H9 (cell line): ENCODE measurements around the gene CAMTA2. TPM values are rescaled to one million over a fixed set of nuclear protein-coding genes. Genes with fewer than 3 reads are reported as not detected.

Source experiments
- DNase-seq: peaks from one replicate; pipeline ENCODE4 v3.0.0-alpha.2; 2017
- H2AFZ ChIP-seq: one replicate; pipeline ENCODE4 v1.6.1; 2013; ENCODE audit warnings: mild to moderate bottlenecking, low read length, control low read depth, moderate library complexity
- H2AK5ac ChIP-seq: 2 replicates; pipeline ENCODE4 v1.6.1; 2013; ENCODE audit warnings: low read length, control low read depth, mixed read lengths; ENCODE audit not compliant: insufficient read length
- H2BK120ac ChIP-seq: one replicate; pipeline ENCODE4 v1.6.1; 2013; ENCODE audit warnings: low read depth, mild to moderate bottlenecking, low read length, control low read depth, inconsistent platforms; ENCODE audit not compliant: poor library complexity, severe bottlenecking
- H2BK12ac ChIP-seq: 2 replicates; pipeline ENCODE4 v1.6.1; 2013; ENCODE audit warnings: low read length, control low read depth, mixed read lengths, low read depth; ENCODE audit not compliant: insufficient read length
- H2BK15ac ChIP-seq: 2 replicates; pipeline ENCODE4 v1.6.1; 2013; ENCODE audit warnings: low read depth, low read length, control low read depth
- H2BK20ac ChIP-seq: one replicate; pipeline ENCODE4 v1.6.1; 2013; ENCODE audit warnings: low read depth, mild to moderate bottlenecking, low read length, control low read depth, inconsistent platforms; ENCODE audit not compliant: poor library complexity, severe bottlenecking
- H2BK5ac ChIP-seq: 2 replicates; pipeline ENCODE4 v1.6.1; 2013; ENCODE audit warnings: low read length, control low read depth, mixed read lengths; ENCODE audit not compliant: insufficient read length
- H3K14ac ChIP-seq: 2 replicates; pipeline ENCODE4 v1.6.1; 2013; ENCODE audit warnings: low read length, control low read depth; ENCODE audit not compliant: insufficient read depth
- H3K18ac ChIP-seq: 2 replicates; pipeline ENCODE4 v1.6.1; 2013; ENCODE audit warnings: low read depth, mild to moderate bottlenecking, mixed read lengths, low read length, control low read depth; ENCODE audit not compliant: insufficient read length
- H3K23ac ChIP-seq: 2 replicates; pipeline ENCODE4 v1.6.1; 2013; ENCODE audit warnings: low read length, control low read depth, mixed read lengths, low read depth; ENCODE audit not compliant: insufficient read length
- H3K23me2 ChIP-seq: 2 replicates; pipeline ENCODE4 v1.6.1; 2013; ENCODE audit warnings: low read depth, mild to moderate bottlenecking, mixed read lengths, low read length, control low read depth; ENCODE audit not compliant: insufficient read length, poor library complexity, severe bottlenecking
- H3K27ac ChIP-seq: 2 replicates; pipeline ENCODE4 v1.5.1; 2013; ENCODE audit warnings: low read length, control low read depth, mixed read lengths, low read depth; ENCODE audit not compliant: insufficient read length
- H3K27me3 ChIP-seq: 2 replicates; pipeline ENCODE4 v1.6.1; 2013; ENCODE audit warnings: low read length, control low read depth, inconsistent platforms; ENCODE audit not compliant: insufficient read depth
- H3K4ac ChIP-seq: 2 replicates; pipeline ENCODE4 v1.6.1; 2013; ENCODE audit warnings: low read depth, mild to moderate bottlenecking, control low read depth, inconsistent platforms, low read length, moderate library complexity
- H3K4me1 ChIP-seq: 2 replicates; pipeline ENCODE4 v1.6.1; 2013; ENCODE audit warnings: low read length, control low read depth, inconsistent platforms; ENCODE audit not compliant: insufficient read depth
- H3K4me2 ChIP-seq: 2 replicates; pipeline ENCODE4 v1.6.1; 2013; ENCODE audit warnings: low read length, control low read depth, mixed read lengths; ENCODE audit not compliant: insufficient read length, insufficient read depth
- H3K56ac ChIP-seq: 2 replicates; pipeline ENCODE4 v1.6.1; 2013; ENCODE audit warnings: low read depth, mild to moderate bottlenecking, mixed read lengths, low read length, control low read depth; ENCODE audit not compliant: insufficient read length
- H3K79me1 ChIP-seq: 2 replicates; pipeline ENCODE4 v1.6.1; 2013; ENCODE audit warnings: low read depth, mild to moderate bottlenecking, moderate library complexity, low read length, control low read depth, inconsistent platforms; ENCODE audit not compliant: insufficient read depth, poor library complexity, severe bottlenecking
- H3K79me2 ChIP-seq: 2 replicates; pipeline ENCODE4 v1.6.1; 2013; ENCODE audit warnings: low read length, control low read depth, inconsistent platforms; ENCODE audit not compliant: insufficient read depth
- H3K9ac ChIP-seq: 2 replicates; pipeline ENCODE4 v1.6.1; 2013; ENCODE audit warnings: low read length, control low read depth, mixed read lengths; ENCODE audit not compliant: insufficient read length; ENCODE audit errors: extremely low read depth
- H3K9me3 ChIP-seq: one replicate; pipeline ENCODE4 v1.6.1; 2013; ENCODE audit warnings: low read depth, low read length, inconsistent platforms; ENCODE audit not compliant: control insufficient read depth
- H3T11ph ChIP-seq: one replicate; pipeline ENCODE4 v1.6.1; 2013; ENCODE audit warnings: mild to moderate bottlenecking, low read length, control low read depth, inconsistent platforms
- H4K20me1 ChIP-seq: one replicate; pipeline ENCODE4 v1.6.1; 2013; ENCODE audit not compliant: control insufficient read depth, insufficient read length, insufficient read depth
- H4K5ac ChIP-seq: 2 replicates; pipeline ENCODE4 v1.6.1; 2013; ENCODE audit warnings: low read depth, mild to moderate bottlenecking, mixed read lengths, low read length, control low read depth; ENCODE audit not compliant: insufficient read length
- H4K8ac ChIP-seq: replicated peaks from 2 replicates; pipeline ENCODE4 v1.6.1; 2013; ENCODE audit warnings: low read length, control low read depth, mixed read lengths, low read depth; ENCODE audit not compliant: insufficient read length
- H4K91ac ChIP-seq: 2 replicates; pipeline ENCODE4 v1.6.1; 2013; ENCODE audit warnings: low read depth, mild to moderate bottlenecking, moderate library complexity, mixed read lengths, low read length, control low read depth; ENCODE audit not compliant: insufficient read length
- H3K27ac Mint-ChIP-seq, 3 experiments: 2 replicates in 2 of 3; 3 replicates in 1 of 3; pipeline ENCODE4 v1.8.0; 2020 to 2021; ENCODE audit warnings: mixed read lengths in 3 of 3, mild to moderate bottlenecking in 1 of 3, moderate library complexity in 1 of 3
- H3K27me3 Mint-ChIP-seq: 2 replicates; pipeline ENCODE4 v1.8.0; 2021; ENCODE audit warnings: low read depth, mild to moderate bottlenecking, moderate library complexity, mixed read lengths
- H3K36me3 Mint-ChIP-seq, 3 experiments: 2 replicates in 2 of 3; 3 replicates in 1 of 3; pipeline ENCODE4 v1.8.0; 2020 to 2021; ENCODE audit warnings: low read depth in 3 of 3, mixed read lengths in 3 of 3; ENCODE audit not compliant: insufficient read depth in 1 of 3
- H3K4me1 Mint-ChIP-seq, 2 experiments: 2 replicates each; pipeline ENCODE4 v1.8.0; 2020; ENCODE audit warnings: mixed read lengths in 2 of 2
- H3K4me3 Mint-ChIP-seq, 2 experiments: 2 replicates in 1 of 2; 3 replicates in 1 of 2; pipeline ENCODE4 v1.8.0; 2020 to 2021; ENCODE audit warnings: mild to moderate bottlenecking in 2 of 2, mixed read lengths in 2 of 2, moderate library complexity in 1 of 2
- H3K9me3 Mint-ChIP-seq, 2 experiments: 2 replicates in 1 of 2; 3 replicates in 1 of 2; pipeline ENCODE4 v1.8.0; 2020; ENCODE audit warnings: mild to moderate bottlenecking in 2 of 2, mixed read lengths in 2 of 2, moderate library complexity in 1 of 2
- CTCF ChIP-seq: fragments of 200-600 bp; sonication (generic); conservative IDR thresholded peaks from 3 replicates; pipeline ENCODE4 v1.8.0; 2021; ENCODE audit warnings: antibody characterized with exemption, mild to moderate bottlenecking
- WGBS: extraction: QIAGEN DNeasy Blood & Tissue Kit; methylation state at CpG from one replicate; pipeline ENCODE4 v1.1.7; 2013; ENCODE audit warnings: missing lambda C conversion rate, low lambda C conversion rate, mixed read lengths; ENCODE audit not compliant: insufficient read length; ENCODE audit errors: extremely low coverage; 5-methylcytosine and 5-hydroxymethylcytosine counted together
- total RNA-seq: library from RNA; stranded (reverse); gene quantifications from 2 replicates; pipeline ENCODE4 v1.2.1, GENCODE V29; 2021

Gene CAMTA2
- total RNA-seq, 1 experiment from 2014 or later: 15.6 TPM

GRCh38 chr17:4953451-4953961, 34.0 kb downstream of the CAMTA2 start:
- Histone ChIP-seq H3K27me3 (no peaks in the 10 kb centered on the region), H3K23me2 (peaks cover 19% of the 10 kb centered on the region), H3K9ac (no peak overlapping the region), H3K18ac (no peak overlapping the region), H3K79me1 (no peaks in the 10 kb centered on the region), H2AFZ (no peak overlapping the region), H3K27ac (no peak overlapping the region), H3T11ph (no peak overlapping the region), H3K23ac (no peak overlapping the region), H3K9me3 (no peaks in the 10 kb centered on the region), H2AK5ac (no peak overlapping the region), H4K20me1 (no peaks in the 10 kb centered on the region), H2BK120ac (no peak overlapping the region), H3K4me2 (no peak overlapping the region), H3K14ac (no peak overlapping the region), H3K56ac (no peak overlapping the region), H2BK20ac (no peak overlapping the region), H3K4me1 (peaks cover 4% of the 10 kb centered on the region; the same call in 1 of the 2 replicates), H4K8ac (no peak overlapping the region), H4K5ac (no peak overlapping the region), H3K4ac (no peak overlapping the region), H2BK5ac (no peak overlapping the region), H3K79me2 (no peaks in the 10 kb centered on the region), H2BK15ac (no peak overlapping the region), H2BK12ac (no peak overlapping the region), H4K91ac (no peak overlapping the region)
- DNase-seq: no peak
- H3K9me3 Mint-ChIP-seq: peaks cover 0 to 2% of the 10 kb centered on the region in 2 experiments; a peak in 1 of 5 replicates
- H3K27me3 Mint-ChIP-seq: no peaks in the 10 kb centered on the region; the same call in 1 of the 2 replicates
- H3K4me1 Mint-ChIP-seq: peaks cover 31 to 33% of the 10 kb centered on the region in 2 experiments
- no peak overlapping the region for H3K4me3 Mint-ChIP-seq
- WGBS: no CpG with 5 or more reads among the region's 14 CpGs
- H3K27ac Mint-ChIP-seq: peak overlapping the region in 1 of 3 experiments; percentile 4; a peak in 1 of 7 replicates
- no peak for TF ChIP-seq CTCF
- H3K36me3 Mint-ChIP-seq: peaks cover 0 to 6% (median 5%) of the 10 kb centered on the region in 3 experiments; a peak in 6 of 7 replicates
